ENCODE results near the gene TCF3.

The TCF3 gene

GRCh38 chr19:1629256-1629808 is 23.1 kb downstream of the TCF3 start:
- DNase-seq = no peak

DNA sequence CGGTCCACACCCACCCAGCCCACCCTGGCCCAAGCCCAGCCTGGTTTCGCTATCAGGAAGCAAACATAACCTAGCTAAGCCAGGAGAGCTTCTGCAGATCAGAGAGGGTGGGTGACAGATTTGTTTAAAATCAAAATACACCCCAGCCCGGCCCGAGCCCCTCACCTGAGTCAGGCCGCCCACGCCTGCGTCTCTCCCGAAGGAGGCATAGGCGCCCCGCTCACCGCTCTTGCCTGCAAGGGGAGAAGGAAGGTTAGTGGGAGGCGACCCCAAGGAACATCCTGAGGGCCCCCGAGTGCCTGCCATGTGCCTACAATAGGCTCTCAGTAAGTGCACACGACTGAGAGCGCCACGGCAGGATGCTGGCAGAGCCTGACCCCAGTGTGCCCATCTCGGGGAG is 25.2 kb downstream of the TCF3 start:
- no peak for DNase-seq

- no peak for DNase-seq
Measured at GRCh38 chr19:1626417-1627010, 25.9 kb downstream of the TCF3 start.

GRCh38 chr19:1624458-1624857 is 28.0 kb downstream of the TCF3 start:
- DNase-seq = peak in 2 of 5 donors; percentile 29 to 32

- DNase-seq = no peak
Measured at GRCh38 chr19:1622541-1622940, 29.9 kb downstream of the TCF3 start.

- DNase-seq = no peak
Measured at GRCh38 chr19:1622007-1622406, 30.4 kb downstream of the TCF3 start.

DNA sequence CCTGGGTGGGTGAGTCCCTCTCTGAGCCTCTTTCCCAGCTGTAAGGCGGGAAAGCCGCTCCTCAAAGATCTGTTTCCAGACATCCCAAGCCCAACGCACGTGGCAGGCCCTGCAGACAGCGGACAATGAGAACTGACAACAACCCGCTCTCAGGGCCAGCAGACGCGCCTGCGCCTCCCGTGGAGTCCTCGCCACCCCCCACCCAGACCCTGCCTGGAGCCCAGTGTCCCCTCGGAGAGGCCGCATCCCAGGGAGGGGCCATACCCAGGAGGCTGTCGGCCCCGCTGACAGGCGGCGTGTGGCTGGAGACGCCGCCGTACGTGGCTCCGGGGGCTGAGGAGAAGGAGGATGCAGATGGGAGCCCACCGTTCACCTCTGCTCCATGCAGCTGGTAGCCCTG is 30.8 kb downstream of the TCF3 start:
- DNase-seq = no peak

DNA sequence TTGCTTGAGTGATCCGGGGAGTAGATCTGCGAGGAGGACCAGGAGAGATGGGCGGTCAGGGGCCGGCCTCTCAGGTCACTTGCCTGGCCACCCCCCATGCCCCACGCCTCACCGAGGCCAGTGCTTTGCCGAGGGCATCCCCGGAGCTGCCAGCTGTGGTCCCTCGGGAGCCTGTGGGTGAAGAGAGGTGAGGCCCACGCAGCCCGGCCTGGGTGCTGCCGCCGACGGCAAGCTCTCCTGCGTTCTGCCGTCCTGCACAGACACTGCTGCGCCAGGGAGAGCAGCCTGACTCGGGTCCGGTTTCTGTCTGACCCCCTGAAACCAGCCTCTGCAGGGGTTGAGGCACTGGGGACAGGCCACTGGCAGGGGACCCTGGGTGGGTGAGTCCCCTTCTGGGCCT is 31.4 kb downstream of the TCF3 start:
- no peak for DNase-seq

GRCh38 chr19:1620502-1620901 is 31.9 kb downstream of the TCF3 start:
- no peak for DNase-seq

DNA sequence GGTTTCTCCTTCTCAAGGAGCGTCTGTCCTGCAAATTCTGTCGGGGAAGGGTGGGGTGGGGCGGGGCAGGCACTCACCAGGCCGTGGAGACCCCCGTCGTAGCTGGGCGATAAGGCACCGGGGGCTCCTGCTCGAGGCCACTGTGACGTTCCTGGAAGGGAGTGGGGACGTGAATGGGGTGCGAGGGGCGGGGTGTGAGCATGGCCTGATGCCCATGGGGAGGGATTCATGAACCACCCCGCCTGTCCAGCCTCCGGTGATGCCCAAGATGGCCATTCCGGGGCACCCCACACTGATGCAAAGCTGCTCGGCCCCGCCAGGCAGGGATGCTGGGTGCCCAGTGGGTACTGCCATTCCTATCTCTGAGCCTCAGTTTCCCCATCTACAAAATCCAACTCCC is 32.7 kb downstream of the TCF3 start:
- no peak for DNase-seq

DNA sequence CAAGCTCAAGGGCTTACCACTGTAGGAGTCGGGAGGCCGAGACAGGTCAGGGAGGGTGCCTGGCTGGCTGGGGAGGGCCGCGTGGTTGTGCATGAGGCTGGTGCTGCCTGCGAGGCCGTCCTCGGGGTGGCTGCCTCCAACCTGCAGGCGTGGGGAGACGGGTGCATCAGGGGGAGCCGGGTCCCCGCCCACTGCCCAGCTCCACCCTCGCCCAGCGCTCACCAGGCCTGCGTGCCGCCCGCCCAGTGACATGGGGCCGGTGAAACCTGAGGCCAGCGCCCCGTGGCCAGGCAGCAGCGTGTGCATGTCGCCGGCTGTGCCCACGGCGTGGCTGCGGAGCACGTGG is 33.3 kb downstream of the TCF3 start:
- no peak for DNase-seq

DNA sequence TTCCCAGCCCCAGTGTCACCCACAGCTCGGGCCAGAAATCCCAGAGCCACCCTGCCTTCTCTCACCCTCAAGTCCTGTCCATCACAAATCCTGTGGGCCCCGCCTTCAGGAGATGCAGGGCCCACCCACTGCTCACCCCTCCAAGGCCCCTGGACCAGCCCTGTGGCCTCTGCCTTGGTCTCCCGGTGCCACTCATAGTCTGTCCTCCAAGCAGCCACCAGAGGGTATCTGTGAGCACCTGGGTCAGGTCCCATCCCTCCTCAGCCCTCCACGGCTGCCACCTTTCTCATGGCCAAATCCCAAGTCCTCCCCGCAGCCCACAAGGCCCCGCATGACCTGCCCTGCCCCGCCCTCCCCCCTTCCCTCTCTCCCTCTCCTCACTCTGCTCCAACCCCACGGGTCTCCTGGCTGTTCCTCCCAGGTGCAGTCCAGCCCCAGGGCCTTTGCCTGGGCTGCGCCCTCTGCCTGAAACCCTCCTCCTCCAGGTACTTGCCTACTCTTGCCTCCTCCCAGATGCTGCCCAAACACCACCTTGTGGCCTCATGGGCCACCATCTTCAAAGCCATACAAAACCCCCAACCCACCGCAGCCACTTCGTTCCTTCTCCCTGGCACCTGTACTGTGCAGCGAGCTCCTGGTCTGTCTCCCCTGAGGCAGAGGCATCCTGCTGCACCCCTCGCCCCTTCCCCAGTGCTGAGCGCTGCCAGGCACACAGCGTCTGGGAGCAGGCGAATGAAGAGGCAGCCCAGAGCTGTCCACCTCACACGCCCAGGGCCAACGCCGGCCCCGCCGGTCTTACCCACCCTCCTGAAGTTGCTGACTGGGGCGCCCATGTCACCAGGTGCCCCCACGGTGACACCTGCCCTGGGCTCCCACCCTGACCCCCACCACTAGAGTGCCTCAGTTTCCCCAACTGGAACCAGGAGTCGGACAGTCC is 34.0 kb downstream of the TCF3 start:
- peak in 1 of 5 donors; percentile 19 for DNase-seq

DNA sequence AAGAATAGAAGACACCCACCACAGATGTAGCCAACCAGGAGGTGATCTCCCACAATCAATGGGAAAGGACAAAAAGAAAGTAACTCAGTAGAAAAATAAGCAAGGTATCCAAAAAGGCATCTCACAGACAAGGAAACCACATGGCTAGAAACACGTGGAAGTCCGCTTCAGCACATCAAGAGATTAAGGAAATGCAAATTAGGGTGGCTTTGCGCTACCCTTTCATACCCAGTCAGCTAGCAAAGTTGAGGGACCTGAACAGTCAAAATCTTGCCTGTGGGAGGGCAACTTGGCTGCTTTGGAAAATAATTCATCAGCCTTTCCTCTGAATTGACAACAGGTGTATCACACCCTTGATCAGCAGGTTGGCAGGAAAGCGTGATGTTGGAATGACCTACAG is 35.5 kb downstream of the TCF3 start:
- DNase-seq = no peak

DNA sequence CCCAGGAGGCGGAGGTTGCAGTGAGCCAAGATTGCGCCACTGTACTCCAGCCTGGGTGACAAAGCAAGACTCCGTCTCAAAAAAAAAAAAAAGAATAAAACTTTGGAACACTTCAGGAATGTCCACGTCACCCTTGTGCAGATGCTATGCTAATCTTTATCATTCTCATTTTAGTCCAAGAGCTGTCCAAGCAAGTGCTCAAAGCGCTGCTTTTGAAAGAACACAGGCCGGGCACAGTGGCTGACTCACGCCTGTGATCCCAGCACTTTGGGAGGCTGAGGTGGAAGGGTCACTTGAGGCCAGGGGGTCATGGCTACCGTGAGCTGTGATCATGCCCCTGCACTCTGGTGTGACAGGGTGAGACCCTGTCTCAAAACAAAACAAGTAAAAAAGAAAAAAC is 36.0 kb downstream of the TCF3 start:
- DNase-seq = no peak

- no peak for DNase-seq
Measured at GRCh38 chr19:1615156-1615765, 37.2 kb downstream of the TCF3 start.

DNA sequence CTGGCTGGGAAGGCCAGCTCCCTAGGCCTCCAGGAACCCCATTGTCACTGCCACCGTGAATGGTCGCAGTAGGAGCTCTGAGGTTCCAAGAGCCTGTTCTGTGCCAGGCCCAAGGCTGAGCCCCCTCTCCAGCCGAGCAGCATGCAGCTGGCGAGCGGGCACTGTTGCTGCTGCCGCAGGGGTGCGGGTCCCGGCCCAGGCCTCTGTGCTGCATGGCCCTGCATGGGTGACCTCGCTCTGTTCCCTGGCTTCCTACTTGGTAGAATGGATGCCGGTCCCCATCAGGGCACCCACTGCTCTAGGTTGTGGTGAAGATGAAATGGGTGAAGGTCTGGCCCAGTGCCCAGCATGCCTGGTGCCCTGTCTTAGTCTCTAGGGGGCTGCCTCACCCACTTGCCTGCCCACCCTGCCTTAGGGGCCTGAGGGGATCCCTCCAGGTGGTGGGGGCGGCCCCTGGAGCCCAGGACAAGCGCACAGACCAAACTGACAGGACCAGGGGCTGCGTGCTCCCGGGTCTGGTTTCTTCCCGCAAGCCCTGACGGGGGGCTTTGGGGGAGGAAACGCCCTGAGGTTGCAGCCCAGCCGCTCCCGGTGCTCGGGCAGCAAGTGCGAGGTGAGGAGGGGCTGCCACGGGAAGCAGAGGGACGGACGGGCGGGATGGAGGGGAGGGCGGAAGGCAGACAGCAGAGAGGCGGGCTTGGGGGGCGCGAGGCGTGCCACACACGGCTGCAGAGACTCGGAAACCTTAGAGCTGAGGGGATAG is 38.4 kb downstream of the TCF3 start:
- DNase-seq = no peak

GRCh38 chr19:1613146-1613545 is 39.3 kb downstream of the TCF3 start:
- no peak for DNase-seq

GRCh38 chr19:1612114-1613086 is 40.0 kb downstream of the TCF3 start:
- no peak for DNase-seq

DNA sequence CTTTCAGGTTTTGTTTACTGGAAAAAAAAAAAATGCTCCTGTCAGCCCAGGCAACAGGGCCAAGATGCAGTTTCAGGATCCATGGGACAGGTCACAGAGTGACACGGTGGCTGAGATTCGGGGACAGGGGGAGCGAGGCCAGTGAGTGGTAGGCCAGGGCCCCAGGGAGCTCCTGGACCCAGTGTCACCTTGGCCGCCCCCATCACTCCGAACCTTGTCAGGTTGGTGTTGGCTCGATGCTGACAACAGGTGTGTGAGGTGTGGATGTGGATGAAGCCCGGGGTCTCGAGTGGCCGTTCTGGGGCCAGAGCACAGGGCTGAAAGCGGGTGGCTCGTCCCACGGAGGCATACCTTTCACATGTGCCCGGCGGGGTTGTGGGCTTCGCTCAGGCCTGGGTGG is 41.1 kb downstream of the TCF3 start:
- no peak for DNase-seq

DNA sequence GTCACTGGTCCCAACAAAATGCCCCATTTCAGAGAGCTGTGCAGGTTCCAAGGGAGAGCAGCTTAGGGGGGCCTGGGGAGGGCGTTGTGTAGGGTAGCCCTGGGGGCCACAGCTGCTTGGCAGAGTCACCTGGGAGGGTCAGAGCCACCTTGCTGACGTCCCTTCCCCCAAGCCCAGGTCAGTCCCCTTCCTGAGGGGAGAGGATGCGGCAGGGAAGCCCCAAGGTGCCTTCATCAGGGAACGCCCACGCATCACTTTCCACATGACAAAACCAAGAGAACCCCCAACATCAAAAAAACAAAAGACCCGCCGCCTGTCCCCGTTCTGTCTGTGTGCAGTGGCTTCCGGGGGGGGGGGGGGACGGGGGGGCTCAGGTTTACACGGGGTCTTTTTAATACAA is 41.8 kb downstream of the TCF3 start:
- DNase-seq = no peak

DNA sequence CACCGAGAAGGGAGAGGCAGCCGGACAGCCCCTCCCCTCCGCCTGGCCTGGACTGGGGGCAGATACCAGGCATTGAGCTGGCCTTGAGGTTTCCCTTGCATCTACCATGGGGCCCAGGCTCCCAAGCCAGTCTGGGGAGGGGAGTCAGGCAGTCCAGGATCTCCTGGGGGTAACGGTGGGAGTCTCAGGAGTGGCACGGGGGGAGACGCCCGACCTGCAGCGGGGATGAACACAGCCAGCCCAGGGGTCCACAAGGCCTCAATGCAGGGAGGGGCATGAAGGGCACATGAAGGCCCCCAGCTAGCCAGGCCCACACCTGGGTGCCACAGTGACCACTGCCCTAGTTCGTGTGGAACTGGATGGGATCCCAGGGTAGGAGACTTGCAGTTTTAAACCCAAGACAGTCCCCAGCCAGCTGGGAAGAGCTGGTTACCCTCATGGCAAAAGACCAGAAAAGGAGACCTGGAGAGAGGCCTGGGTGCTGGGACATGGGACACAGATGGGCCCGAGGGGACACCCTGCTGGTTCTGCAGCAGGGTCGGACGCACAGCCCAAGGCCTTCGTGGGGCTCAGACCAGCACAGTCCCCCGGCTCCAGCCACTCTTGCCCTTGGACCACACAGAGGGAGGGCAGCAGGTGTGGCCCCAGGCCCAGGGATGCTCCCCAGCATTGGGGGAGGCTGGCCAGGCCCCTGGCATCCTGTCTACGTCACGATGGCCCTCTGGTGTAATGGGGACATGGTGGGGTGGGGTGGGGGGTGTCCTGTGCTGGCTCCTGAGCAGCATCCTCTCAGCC is 42.5 kb downstream of the TCF3 start:
- no peak for DNase-seq

All from T-helper 1 cell (primary cell).